Measurements from ENCODE around the gene ZBTB9.
A peak's percentile ranks its signal among the peaks of the same experiment; 100 is the strongest.

The ZBTB9 gene

DNA sequence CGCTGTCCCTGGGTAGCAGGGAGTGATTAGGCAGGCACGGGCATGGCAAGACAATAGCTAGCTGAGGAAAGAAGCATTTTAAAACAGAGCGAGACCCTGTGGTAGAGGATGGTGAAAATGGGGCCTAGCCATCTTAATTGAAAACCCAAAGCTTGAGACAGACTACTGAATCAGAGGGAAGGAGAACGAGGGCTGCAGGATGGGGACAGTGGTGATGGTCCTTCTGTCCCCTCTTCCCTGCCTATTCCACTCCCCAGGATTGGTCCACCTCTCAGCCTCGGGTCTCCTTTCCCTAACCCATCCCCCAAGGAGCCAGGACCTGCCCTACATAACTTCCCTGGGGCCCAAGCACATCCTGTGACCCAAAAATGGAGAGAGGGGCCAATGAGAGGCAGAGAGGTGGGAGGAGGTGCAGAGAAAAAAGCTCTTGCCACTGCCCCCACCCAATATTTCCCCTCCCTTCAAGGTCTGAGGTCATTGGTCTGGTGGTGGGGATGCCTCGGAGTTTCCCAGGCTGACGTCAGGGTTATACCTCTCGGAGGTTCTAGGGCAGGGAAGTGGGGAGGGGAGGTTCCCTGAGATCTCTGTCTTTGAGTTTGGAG lies 35.6 kb upstream of the ZBTB9 start:
- no peak overlapping the region for H2AFZ ChIP-seq (ENCODE audit: low read length)

DNA sequence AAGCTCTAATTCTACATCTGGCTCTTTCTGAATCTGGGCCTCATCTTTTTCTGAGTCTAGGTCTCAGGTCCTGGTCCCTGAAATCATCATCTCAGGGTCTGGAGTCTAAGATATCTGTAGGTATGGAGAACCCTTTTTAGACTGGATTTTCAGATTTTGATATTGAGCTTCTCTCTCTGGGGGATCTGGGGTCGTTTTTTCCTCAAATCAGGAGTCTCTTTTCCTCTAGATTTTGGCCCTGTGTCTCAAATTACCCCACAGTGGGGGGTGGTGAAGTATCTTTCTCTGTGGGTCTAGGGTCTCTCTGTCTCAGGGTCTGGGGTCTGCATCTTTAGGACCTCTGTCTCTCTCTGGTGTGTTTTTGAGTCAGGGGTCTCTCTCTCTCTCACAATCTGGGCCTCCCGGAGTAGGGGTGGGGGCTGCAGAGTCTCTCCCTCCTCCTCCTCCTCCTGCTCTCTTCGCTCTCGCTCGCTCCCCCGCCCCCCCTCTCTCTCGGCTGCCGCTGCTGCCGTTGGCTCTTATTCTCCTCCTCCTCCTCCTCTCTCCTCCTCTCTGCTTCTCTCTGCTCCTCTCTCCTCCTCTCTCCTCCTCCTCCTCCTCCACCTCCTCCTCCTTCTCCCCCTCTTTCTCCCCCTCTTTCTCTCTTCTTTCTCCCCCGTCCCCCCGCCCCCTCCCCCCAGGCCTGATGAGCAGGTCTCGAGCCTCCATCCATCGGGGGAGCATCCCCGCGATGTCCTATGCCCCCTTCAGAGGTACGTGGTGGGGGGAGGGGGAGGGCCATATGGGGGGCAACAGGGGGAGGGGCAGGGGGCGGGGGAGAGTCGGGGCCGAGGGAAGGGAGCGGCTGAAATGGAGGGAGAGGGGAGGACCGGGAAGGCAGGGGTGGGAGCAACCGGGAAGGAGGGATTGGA lies 34.5 kb upstream of the ZBTB9 start, which contains the start of gene SYNGAP1:
Gene SYNGAP1 (plus strand): TSS at position 486 of the 911 bp plus-strand sequence. CDS start 200 bp downstream, at position 686.
- Histone ChIP-seq H3K79me2 (ENCODE audit: insufficient read depth, low read length) (0 out of 2 replicates have a peak, but pooled peaks cover 5% of the 10 kb centered on the region), H2AFZ (ENCODE audit: low read length) (no peak within 1 kb of the TSS), H3K4me2 (ENCODE audit: low read length) (peak within 1 kb of the TSS; percentile 85; the same call in 1 of the 2 replicates), H3K36me3 (ENCODE audit: insufficient read depth, low read length) (no peaks in the 10 kb centered on the region), H3K27me3 (ENCODE audit: insufficient read depth, low read length) (no peaks in the 10 kb centered on the region), H3K9ac (ENCODE audit: low read length) (no peak within 1 kb of the TSS; the same call in 1 of the 2 replicates), H3K9me3 (ENCODE audit: low read length) (no peaks in the 10 kb centered on the region), H3K27ac (ENCODE audit: low read depth, low read length, poor library complexity, severe bottlenecking) (peak within 1 kb of the TSS; percentile 71), H3K9me2 (ENCODE audit: low read depth, low read length) (no peaks in the 10 kb centered on the region), H3F3A (ENCODE audit: insufficient read depth, low read length) (no peaks in the 10 kb centered on the region), H4K20me1 (ENCODE audit: insufficient read depth, low read length) (no peaks in the 10 kb centered on the region), H3K4me3 (ENCODE audit: low read depth, low read length, poor library complexity, severe bottlenecking) (no peak within 1 kb of the TSS), H3K4me1 (ENCODE audit: insufficient read depth, low read length, severe bottlenecking) (peaks cover 42% of the 10 kb centered on the region)
- TF ChIP-seq, protein P1, sequence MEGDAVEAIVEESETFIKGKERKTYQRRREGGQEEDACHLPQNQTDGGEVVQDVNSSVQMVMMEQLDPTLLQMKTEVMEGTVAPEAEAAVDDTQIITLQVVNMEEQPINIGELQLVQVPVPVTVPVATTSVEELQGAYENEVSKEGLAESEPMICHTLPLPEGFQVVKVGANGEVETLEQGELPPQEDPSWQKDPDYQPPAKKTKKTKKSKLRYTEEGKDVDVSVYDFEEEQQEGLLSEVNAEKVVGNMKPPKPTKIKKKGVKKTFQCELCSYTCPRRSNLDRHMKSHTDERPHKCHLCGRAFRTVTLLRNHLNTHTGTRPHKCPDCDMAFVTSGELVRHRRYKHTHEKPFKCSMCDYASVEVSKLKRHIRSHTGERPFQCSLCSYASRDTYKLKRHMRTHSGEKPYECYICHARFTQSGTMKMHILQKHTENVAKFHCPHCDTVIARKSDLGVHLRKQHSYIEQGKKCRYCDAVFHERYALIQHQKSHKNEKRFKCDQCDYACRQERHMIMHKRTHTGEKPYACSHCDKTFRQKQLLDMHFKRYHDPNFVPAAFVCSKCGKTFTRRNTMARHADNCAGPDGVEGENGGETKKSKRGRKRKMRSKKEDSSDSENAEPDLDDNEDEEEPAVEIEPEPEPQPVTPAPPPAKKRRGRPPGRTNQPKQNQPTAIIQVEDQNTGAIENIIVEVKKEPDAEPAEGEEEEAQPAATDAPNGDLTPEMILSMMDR (IDR thresholded peaks at IDR 0.05; ENCODE audit: low read length) = no peak
- TF ChIP-seq EZH2 (IDR thresholded peaks at IDR 0.05; ENCODE audit: borderline replicate concordance, low read length) = no peak

More for the DNA sequence above, 35.6 kb upstream of the ZBTB9 start:
- H3K4me1 ChIP-seq (ENCODE audit: insufficient read depth, low read length, severe bottlenecking) = peaks cover 50% of the 10 kb centered on the region
- H3K36me3 ChIP-seq (ENCODE audit: insufficient read depth, low read length) = peaks cover 4% of the 10 kb centered on the region; the same call in 1 of the 2 replicates
- H4K20me1 ChIP-seq (ENCODE audit: insufficient read depth, low read length) = no peaks in the 10 kb centered on the region
- H3K4me3 ChIP-seq (ENCODE audit: low read depth, low read length, poor library complexity, severe bottlenecking) = peak overlapping the region; percentile 58
- no peaks in the 10 kb centered on the region for H3F3A ChIP-seq (ENCODE audit: insufficient read depth, low read length)
- H3K9me3 ChIP-seq (ENCODE audit: low read length) = no peaks in the 10 kb centered on the region
- H3K4me2 ChIP-seq (ENCODE audit: low read length) = peak overlapping the region; percentile 85
- TF ChIP-seq EZH2 (IDR thresholded peaks at IDR 0.05; ENCODE audit: borderline replicate concordance, low read length) = no peak
- TF ChIP-seq, protein P1 (IDR thresholded peaks at IDR 0.05; ENCODE audit: low read length) = no peak
- peak overlapping the region; percentile 71 for H3K27ac ChIP-seq (ENCODE audit: low read depth, low read length, poor library complexity, severe bottlenecking)
- no peaks in the 10 kb centered on the region for H3K9me2 ChIP-seq (ENCODE audit: low read depth, low read length)
- no peaks in the 10 kb centered on the region for H3K27me3 ChIP-seq (ENCODE audit: insufficient read depth, low read length)
- H3K9ac ChIP-seq (ENCODE audit: low read length) = peak overlapping the region; percentile 76
- H3K79me2 ChIP-seq (ENCODE audit: insufficient read depth, low read length) = 0 out of 2 replicates have a peak, but pooled peaks cover 5% of the 10 kb centered on the region

DNA sequence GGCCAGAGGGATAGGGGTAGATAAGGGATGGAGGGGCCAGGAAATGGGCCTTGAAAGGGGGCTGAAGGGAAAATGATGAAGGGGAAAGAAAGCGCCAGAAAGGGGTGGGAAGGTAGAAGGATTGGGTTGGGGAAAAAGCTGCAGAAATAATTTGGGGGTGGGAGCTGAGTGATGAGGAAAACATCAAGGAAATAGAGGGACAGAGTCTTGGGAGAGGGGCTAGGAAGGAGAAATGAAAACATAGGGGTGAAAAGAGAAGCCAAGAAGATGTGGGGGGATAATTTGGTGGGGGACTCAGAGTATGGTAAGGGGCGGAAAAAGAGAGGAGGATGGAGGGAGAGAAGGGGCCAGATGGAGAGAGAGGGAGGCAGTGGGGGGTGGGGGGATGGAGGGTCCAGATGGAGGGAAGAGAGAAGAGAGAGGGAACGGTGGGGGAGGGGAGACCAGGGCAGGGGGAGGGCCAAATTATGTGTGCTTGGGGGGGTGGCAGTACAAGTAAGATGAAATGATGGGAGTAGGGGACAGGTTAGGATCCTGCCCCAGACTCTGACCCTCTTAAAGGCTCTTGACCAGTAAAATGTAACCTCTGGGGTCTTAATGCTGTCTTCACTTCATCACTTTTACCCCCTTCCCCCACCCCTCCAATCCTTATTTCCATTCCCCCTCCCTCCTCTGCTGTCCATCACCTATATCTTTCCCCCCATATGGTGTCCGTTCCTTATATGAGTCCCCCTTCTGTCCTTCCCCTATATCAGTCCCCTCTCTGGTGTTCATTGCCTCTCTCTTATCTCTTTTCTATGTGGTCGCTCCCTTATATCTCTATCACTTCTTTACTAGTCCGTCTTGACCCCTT lies 33.7 kb upstream of the ZBTB9 start:
- H3K27me3 ChIP-seq (ENCODE audit: insufficient read depth, low read length) = no peaks in the 10 kb centered on the region
- TF ChIP-seq EZH2 (IDR thresholded peaks at IDR 0.05; ENCODE audit: borderline replicate concordance, low read length) = no peak
- TF ChIP-seq, protein P1 (IDR thresholded peaks at IDR 0.05; ENCODE audit: low read length) = no peak
- H3K27ac ChIP-seq (ENCODE audit: low read depth, low read length, poor library complexity, severe bottlenecking) = no peak overlapping the region
- H4K20me1 ChIP-seq (ENCODE audit: insufficient read depth, low read length) = no peaks in the 10 kb centered on the region
- no peak overlapping the region for H3K4me3 ChIP-seq (ENCODE audit: low read depth, low read length, poor library complexity, severe bottlenecking)
- no peak overlapping the region for H3K9ac ChIP-seq (ENCODE audit: low read length)
- no peaks in the 10 kb centered on the region for H3K9me2 ChIP-seq (ENCODE audit: low read depth, low read length)
- no peak overlapping the region for H2AFZ ChIP-seq (ENCODE audit: low read length)
- H3K9me3 ChIP-seq (ENCODE audit: low read length) = no peaks in the 10 kb centered on the region
- H3K79me2 ChIP-seq (ENCODE audit: insufficient read depth, low read length) = 0 out of 2 replicates have a peak, but pooled peaks cover 5% of the 10 kb centered on the region
- no peak overlapping the region for H3K4me2 ChIP-seq (ENCODE audit: low read length)
- H3K4me1 ChIP-seq (ENCODE audit: insufficient read depth, low read length, severe bottlenecking) = peaks cover 41% of the 10 kb centered on the region
- no peaks in the 10 kb centered on the region for H3F3A ChIP-seq (ENCODE audit: insufficient read depth, low read length)
- H3K36me3 ChIP-seq (ENCODE audit: insufficient read depth, low read length) = no peaks in the 10 kb centered on the region

Data from OCI-LY1 (cell line).